Uterus (tissue), 4 donors: ENCODE data around the gene ZBED6. TPM values are rescaled to one million over a fixed set of nuclear protein-coding genes. Genes with fewer than 3 reads are reported as not detected.
"Not testable (repeated sequence)": the region's sequence is repeated elsewhere in the genome, so short reads cannot be mapped to it uniquely, and the experiment has no call there.

Experiments used
- DNase-seq, 2 donors: peaks; one replicate each; pipeline ENCODE4 v3.0.0-alpha.2; 2019 to 2020
- H3K27ac ChIP-seq, 2 donors: fragments of 200-600 bp; sonication (generic); 1 replicate in 1 of 2; 2 replicates in 1 of 2; pipeline ENCODE4 v1.5.1; 2016 to 2018
- H3K27me3 ChIP-seq, 2 donors: fragments of 200-600 bp; sonication (generic); one replicate each; pipeline ENCODE4 v1.5.1; 2018 to 2019; ENCODE audit warnings: control low read depth in 1 of 2
- H3K36me3 ChIP-seq, 2 donors: fragments of 200-600 bp; sonication (generic); one replicate each; pipeline ENCODE4 v1.5.1; 2019; ENCODE audit warnings: control low read depth in 1 of 2
- H3K4me1 ChIP-seq, 2 donors: fragments of 200-600 bp; sonication (generic); one replicate each; pipeline ENCODE4 v1.5.1; 2018 to 2019; ENCODE audit warnings: control low read depth in 1 of 2
- H3K4me3 ChIP-seq, 2 donors: fragments of 200-600 bp; sonication (generic); 1 replicate in 1 of 2; 2 replicates in 1 of 2; pipeline ENCODE4 v1.5.1; 2018 to 2019; ENCODE audit warnings: mild to moderate bottlenecking in 1 of 2
- H3K9me3 ChIP-seq, 2 donors: fragments of 200-600 bp; sonication (generic); one replicate each; pipeline ENCODE4 v1.5.1; 2019; ENCODE audit warnings: control low read depth in 1 of 2
- CTCF ChIP-seq, 4 experiments: fragments of 200-600 bp in 2 of 4; fragments of 450-650 bp in 2 of 4; sonication (generic) in 2 of 4; IDR thresholded peaks; one replicate each; pipeline ENCODE4 v1.5.1; 2016 to 2019; ENCODE audit warnings: antibody characterized with exemption in 4 of 4, mild to moderate bottlenecking in 2 of 4, moderate library complexity in 1 of 4
- POLR2A ChIP-seq, 2 donors: fragments of 450-650 bp; IDR thresholded peaks; one replicate each; pipeline ENCODE4 v1.6.1; 2016; ENCODE audit warnings: antibody characterized with exemption in 2 of 2, mild to moderate bottlenecking in 1 of 2, moderate library complexity in 1 of 2
- intact Hi-C: fragments of 100-400 bp; cut with DNase I; formaldehyde crosslinking; loops from one replicate; pipeline ENCODE4 v1.15.1; 2023; ENCODE audit warnings: low total_unique reads
- total RNA-seq, 4 donors: library from RNA; depleted of rRNA in 3 of 4; stranded (reverse); fragments of >200 nt in 3 of 4; gene quantifications; one replicate each; pipeline versions ENCODE4 v1.1.0 to v1.2.4, GENCODE V29; 2014 to 2023
- donor health status: DM: yes; HTN: yes; CAD: no.

Gene ZBED6
- total RNA-seq, 4 donors from 2014 or later: 2.3 to 63.2 (median 30.6) TPM

GRCh38 chr1:203828002-203828401, 32.6 kb downstream of the ZBED6 start:
- Histone ChIP-seq H3K36me3 (no peaks in the 10 kb centered on the region), H3K4me3 (no peak overlapping the region), H3K27me3 (no peaks in the 10 kb centered on the region), H3K4me1 (no peaks in the 10 kb centered on the region), H3K27ac (no peak overlapping the region), H3K9me3 (no peaks in the 10 kb centered on the region)
- intact Hi-C loops: no loop called here
- DNase-seq: no peak
- TF ChIP-seq CTCF (IDR thresholded peaks at IDR 0.05): no peak
- no peak for TF ChIP-seq POLR2A (IDR thresholded peaks at IDR 0.05)

GRCh38 chr1:203828503-203828902, 33.1 kb downstream of the ZBED6 start:
- H3K9me3 ChIP-seq: no peaks in the 10 kb centered on the region
- H3K27ac ChIP-seq: peak overlapping the region in 1 of 2 donors; percentile 52
- no peak overlapping the region for H3K4me3 ChIP-seq
- H3K36me3 ChIP-seq: no peaks in the 10 kb centered on the region
- no peaks in the 10 kb centered on the region for H3K4me1 ChIP-seq
- no peaks in the 10 kb centered on the region for H3K27me3 ChIP-seq
- intact Hi-C loops: no loop called here
- TF ChIP-seq POLR2A (IDR thresholded peaks at IDR 0.05) (no peak), CTCF (IDR thresholded peaks at IDR 0.05) (no peak)
- DNase-seq: no peak

- H3K27ac ChIP-seq: peak overlapping the region; percentile 46 to 52
- H3K9me3 ChIP-seq, H3K4me1 ChIP-seq, H3K27me3 ChIP-seq, DNase-seq, H3K36me3 ChIP-seq, H3K4me3 ChIP-seq, intact Hi-C loops: not testable (repeated sequence)
These were observed 33.8 kb downstream of the ZBED6 start for GRCh38 chr1:203829247-203829646.

GRCh38 chr1:203835476-203835875, 40.1 kb downstream of the ZBED6 start:
- intact Hi-C loops: no loop called here

GRCh38 chr1:203839081-203839480, 43.7 kb downstream of the ZBED6 start:
- Histone ChIP-seq H3K27ac (peak overlapping the region in 1 of 2 donors; percentile 5), H3K9me3 (no peaks in the 10 kb centered on the region)
- DNase-seq: no peak

More at GRCh38 chr1:203835476-203835875, 40.1 kb downstream of the ZBED6 start:
- H3K27ac ChIP-seq: no peak overlapping the region
- H3K4me1 ChIP-seq: peaks cover 0 to 3% of the 10 kb centered on the region in 2 donors
- TF ChIP-seq POLR2A (IDR thresholded peaks at IDR 0.05): no peak
- no peak for TF ChIP-seq CTCF (IDR thresholded peaks at IDR 0.05)
- no peaks in the 10 kb centered on the region for H3K27me3 ChIP-seq
- no peak for DNase-seq
- H3K9me3 ChIP-seq: no peaks in the 10 kb centered on the region
- no peak overlapping the region for H3K4me3 ChIP-seq
- H3K36me3 ChIP-seq: no peaks in the 10 kb centered on the region

More at GRCh38 chr1:203839081-203839480, 43.7 kb downstream of the ZBED6 start:
- intact Hi-C loops: no loop called here
- Histone ChIP-seq H3K27me3 (no peaks in the 10 kb centered on the region), H3K4me3 (no peak overlapping the region), H3K4me1 (peaks cover 0 to 3% of the 10 kb centered on the region in 2 donors), H3K36me3 (no peaks in the 10 kb centered on the region)
- TF ChIP-seq POLR2A (IDR thresholded peaks at IDR 0.05) (no peak), CTCF (IDR thresholded peaks at IDR 0.05) (no peak)
